Stimulated activated CD4-positive, alpha-beta T cell treated with anti-CD3 and anti-CD28 coated beads, Interleukin-4, amount 100 ng/mL, for 48 hours (primary cell): Measurements from ENCODE around the gene OR51T1.
"Not testable (repeated sequence)": the region's sequence is repeated elsewhere in the genome, so short reads cannot be mapped to it uniquely, and the experiment has no call there.

Source experiments
- DNase-seq, 2 donors: peaks; one replicate each; pipeline ENCODE4 v3.0.0-alpha.2; 2020; ENCODE audit warnings: low read depth in 2 of 2

Gene OR51T1

GRCh38 chr11:4881860-4882500 is at the start of gene OR51T1:
Gene OR51T1 (plus strand): TSS chr11:4881900. CDS start chr11:4881900, 0 bp downstream.
- DNase-seq: no peak

GRCh38 chr11:4839851-4840549 is 41.7 kb upstream of the OR51T1 start:
- DNase-seq: no peak

- no peak for DNase-seq
Observed at GRCh38 chr11:4848908-4849532, 32.7 kb upstream of the OR51T1 start, which contains the start of gene OR51S1. Gene OR51S1 (minus strand): TSS chr11:4849208. CDS start chr11:4849208, 0 bp downstream.

GRCh38 chr11:4851033-4851432 is 30.7 kb upstream of the OR51T1 start:
- DNase-seq: no peak

- not testable (repeated sequence) for DNase-seq
Observed at GRCh38 chr11:4854286-4854685, 27.4 kb upstream of the OR51T1 start.

GRCh38 chr11:4862447-4863236 is 19.1 kb upstream of the OR51T1 start:
- DNase-seq: no peak

- no peak for DNase-seq
Observed at GRCh38 chr11:4863876-4864275, 17.8 kb upstream of the OR51T1 start.

GRCh38 chr11:4865855-4866254 is 15.8 kb upstream of the OR51T1 start:
- DNase-seq: no peak

GRCh38 chr11:4881188-4881587 is 512 bp upstream of the OR51T1 start:
- no peak for DNase-seq

- DNase-seq: no peak
Observed at GRCh38 chr11:4882543-4882942, 843 bp downstream of the OR51T1 start.

- DNase-seq: no peak
Observed at GRCh38 chr11:4884361-4884760, 2.7 kb downstream of the OR51T1 start.

GRCh38 chr11:4886186-4886585 is 4.5 kb downstream of the OR51T1 start:
- DNase-seq: no peak

- DNase-seq: no peak
Observed at GRCh38 chr11:4887591-4887990, 5.9 kb downstream of the OR51T1 start.

- DNase-seq: no peak
Observed at GRCh38 chr11:4890279-4890678, 8.6 kb downstream of the OR51T1 start.

- DNase-seq: no peak
Observed at GRCh38 chr11:4891996-4892640, 10.4 kb downstream of the OR51T1 start.

GRCh38 chr11:4903484-4903883 is 21.8 kb downstream of the OR51T1 start, which contains the start of gene OR51A7:
Gene OR51A7 (plus strand): TSS chr11:4903783. CDS start chr11:4907370, 3,587 bp downstream.
- no peak for DNase-seq

GRCh38 chr11:4916581-4916980 is 34.9 kb downstream of the OR51T1 start:
- no peak for DNase-seq

- no peak for DNase-seq
Observed at GRCh38 chr11:4919250-4919649, 37.5 kb downstream of the OR51T1 start, which contains the start of gene OR51G2. Gene OR51G2 (minus strand): TSS chr11:4919350. CDS start chr11:4915663, 3,687 bp downstream.

- DNase-seq: no peak
Observed at GRCh38 chr11:4921796-4922195, 40.1 kb downstream of the OR51T1 start.

- no peak for DNase-seq
Observed at GRCh38 chr11:4922304-4922703, 40.6 kb downstream of the OR51T1 start.

GRCh38 chr11:4924239-4924638 is 42.5 kb downstream of the OR51T1 start, which contains the start of gene OR51G1:
Gene OR51G1 (minus strand): TSS chr11:4924339. CDS start chr11:4924339, 0 bp downstream.
- no peak for DNase-seq
